HG02884 (cell line): ENCODE measurements around the gene HOXC10.

ENCODE experiments used
- ATAC-seq: cut with Tn5 transposase; IDR thresholded peaks from one replicate; pipeline ENCODE4 v1.9.1; 2021; ENCODE audit warnings: mild to moderate bottlenecking, moderate library complexity; ENCODE audit not compliant: unreplicated experiment

The HOXC10 gene

DNA sequence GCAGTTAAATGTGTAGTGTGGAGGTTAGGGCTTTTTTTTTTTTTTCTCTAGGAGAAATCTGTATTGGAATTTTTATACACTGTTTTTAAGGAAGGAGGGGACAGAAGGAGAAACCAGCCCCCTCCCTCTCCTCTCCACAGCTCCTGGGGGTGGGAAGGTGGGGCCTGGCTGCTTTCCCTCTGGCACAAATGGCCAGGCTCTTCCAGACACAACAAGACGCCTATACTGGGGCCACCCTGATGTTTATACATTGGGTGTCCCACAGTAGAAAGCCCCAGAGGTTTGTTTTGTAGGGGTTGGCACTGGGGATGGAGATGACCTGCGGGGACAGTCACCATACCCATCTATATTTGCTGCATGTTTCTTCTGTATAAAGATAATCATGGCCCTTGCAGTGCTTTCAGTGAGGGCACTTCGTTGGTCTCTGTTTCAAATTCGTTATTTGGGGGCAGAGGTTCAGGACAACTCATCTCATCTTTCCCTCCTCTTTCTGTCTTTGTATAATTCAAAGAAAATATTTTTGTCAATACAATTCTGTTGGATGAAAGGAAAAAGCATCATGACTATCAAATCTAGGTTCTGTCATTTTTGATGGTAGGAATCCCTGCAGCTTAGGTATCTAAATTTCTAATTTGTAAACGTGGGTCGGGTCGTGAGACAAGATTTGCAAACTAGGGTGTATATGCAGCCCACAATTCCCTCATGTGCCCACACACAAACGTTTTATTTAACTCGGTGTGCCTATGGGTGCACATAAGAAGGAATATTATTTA lies 7.9 kb upstream of the HOXC10 start:
- ATAC-seq, result no peak

- ATAC-seq, result no peak
Measured at GRCh38 chr12:53977596-53978445, 7.1 kb upstream of the HOXC10 start.

GRCh38 chr12:53978477-53979356 lies 6.2 kb upstream of the HOXC10 start:
- ATAC-seq, result no peak

- no peak for ATAC-seq
Measured at GRCh38 chr12:53980104-53980801, 4.7 kb upstream of the HOXC10 start.

- ATAC-seq, result no peak
Measured at GRCh38 chr12:53980802-53981496, 4.0 kb upstream of the HOXC10 start.

DNA sequence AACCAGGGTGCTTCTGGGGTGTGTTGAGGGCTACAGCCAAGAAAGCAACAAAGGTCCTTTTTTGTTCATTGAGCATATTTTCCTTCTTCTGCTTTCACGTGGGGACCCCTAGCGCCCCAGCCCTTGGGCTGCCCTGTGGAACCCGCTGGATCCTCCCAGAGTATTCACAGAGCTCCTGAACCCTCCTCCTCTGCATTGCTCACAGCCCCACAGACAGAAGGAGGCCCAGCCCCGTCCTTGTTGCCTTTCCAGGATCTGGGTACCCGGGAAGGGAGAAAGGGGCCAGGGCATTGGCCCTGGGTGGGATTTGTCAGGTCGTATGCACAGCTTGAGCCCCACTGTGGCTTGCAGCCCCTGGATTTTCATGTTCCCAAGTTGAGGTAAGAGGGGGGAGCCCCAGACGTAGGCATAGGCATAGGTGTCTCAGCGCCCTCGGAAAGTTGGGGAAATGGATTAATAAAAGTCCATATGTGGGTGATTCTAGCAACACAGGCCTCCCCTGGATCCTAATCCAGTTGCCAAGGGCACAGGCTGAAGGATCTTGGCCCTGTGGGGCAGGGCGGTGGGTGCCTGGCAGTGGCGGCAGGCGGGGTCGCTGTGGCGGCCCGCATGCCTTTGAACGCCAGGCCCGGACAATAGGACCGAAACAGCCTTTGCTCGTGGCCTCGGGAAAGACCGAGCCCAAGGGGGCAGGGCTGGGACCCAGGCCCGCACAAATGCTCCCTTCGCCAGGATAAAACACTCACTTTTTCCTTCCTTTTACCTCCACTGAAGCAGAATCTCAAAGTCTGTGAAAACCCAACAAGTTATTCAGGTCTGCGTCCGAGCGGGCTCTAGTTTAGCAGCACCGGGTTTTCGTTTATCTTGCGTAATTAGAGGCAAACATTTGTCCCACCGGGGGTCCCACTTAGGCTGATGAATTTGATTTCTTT lies 3.0 kb upstream of the HOXC10 start:
- no peak for ATAC-seq

- no peak for ATAC-seq
Measured at GRCh38 chr12:53982648-53983567, 2.0 kb upstream of the HOXC10 start.

DNA sequence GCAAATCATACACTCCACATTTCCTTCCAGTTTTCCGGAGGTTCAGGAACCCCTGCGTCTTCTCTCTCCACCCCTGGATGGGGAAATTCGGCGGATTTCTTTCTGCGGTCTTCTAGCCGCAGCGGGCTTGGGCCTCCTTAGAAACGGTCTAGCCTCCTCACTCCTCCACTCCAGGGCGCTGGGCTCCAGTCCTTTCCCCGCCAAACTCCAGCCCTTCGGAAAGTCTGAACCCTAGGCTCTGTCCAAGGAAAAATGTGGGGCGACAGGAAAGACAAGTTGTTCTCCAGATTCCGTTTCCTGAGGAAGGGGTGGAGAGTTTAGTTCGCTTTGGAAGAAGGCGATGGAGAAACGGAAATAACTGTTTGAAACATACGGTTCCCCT lies 1.4 kb upstream of the HOXC10 start:
- ATAC-seq, result no peak

DNA sequence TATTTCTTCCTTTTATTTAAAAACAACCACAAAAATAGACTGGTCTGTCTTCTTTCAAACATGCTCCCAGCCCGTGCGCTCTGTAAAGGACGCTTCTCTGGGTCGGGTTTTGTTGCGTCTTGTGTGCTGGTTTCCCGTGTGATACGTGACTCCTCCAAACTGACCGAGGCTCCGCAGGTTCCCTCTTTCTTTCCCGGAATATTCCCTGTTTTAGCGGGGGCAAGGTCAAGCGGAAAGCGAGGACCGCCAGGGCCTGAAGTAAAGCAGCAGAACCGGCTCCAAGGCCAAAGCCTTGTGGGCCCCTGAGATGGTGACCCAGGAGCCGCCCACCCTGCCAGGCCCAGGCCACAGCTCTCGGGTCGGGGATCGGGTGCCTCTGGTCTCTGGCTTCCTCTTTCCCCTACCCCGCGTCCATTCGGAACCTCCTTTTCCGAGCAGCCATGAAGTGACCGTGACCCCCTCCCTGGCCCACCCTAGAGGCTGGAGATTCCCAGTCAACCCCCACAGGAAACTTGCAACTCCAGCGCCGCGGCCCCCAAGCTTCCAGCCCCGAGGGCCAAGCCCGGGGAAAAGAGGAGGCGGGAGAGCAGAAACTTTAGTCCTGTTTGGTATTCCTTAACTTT lies 885 bp upstream of the HOXC10 start:
- ATAC-seq, result no peak

GRCh38 chr12:53985692-53985993 lies 697 bp downstream of the HOXC10 start:
- no peak for ATAC-seq

GRCh38 chr12:53985994-53986685 lies 1.2 kb downstream of the HOXC10 start:
- ATAC-seq, result no peak

DNA sequence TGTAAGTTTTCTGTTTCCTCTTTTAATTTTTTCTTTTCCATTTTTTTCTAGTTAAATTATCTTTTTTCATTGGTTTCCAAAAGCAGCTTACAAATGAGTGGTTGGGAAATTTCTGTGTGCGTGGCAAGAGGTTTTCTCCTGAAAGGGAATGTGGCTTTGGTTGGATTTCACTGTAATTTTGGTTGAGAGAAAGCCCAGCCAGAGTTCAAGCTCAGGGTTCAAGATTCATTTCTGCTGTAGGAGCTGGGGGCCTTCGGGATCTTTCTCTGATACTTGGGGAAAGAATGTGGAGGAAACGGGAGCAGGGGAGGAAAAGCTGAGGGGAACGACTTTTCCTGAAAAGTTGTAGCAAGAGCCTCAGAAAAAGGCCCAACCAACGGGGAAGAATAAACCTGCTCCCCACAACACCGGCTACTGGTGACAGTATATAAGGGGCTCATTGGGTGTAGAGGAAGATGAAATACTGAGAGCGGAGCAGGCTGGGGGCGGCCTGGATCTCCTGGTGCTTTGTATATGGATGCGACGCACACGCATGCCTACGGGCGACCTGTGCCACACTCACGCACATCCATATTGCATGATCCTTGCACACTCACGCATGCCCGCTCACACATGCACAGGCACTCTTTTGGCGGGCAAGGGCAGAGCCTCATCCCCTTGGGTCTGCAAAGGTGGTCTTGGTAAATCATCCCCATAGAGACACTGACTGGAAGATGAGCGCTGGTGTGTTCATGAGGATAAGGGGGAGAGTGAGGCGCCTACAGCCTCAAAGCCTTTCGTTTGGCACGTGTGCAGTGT lies 1.9 kb downstream of the HOXC10 start:
- ATAC-seq, result no peak

DNA sequence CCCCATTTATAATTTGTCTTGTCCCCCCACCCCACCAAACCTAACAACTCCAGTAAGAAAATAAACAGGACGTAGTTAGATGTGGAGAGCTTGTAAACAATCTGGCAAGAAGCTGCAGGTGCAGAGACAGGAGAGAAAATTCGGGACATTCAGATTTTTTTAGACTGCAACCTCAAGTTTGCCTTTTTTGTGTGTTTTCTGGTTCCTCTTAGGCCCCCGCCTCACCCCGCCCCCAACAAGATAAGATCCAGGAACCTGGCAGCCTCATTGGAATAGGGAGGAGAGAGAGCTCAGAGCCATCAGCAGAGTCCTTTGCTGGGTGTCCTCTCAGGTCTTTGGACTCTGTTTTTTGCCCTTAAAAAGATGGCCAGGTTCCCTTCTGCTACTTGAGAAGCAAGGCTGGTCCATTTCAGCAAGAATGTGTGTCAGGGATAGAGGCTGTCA lies 2.9 kb downstream of the HOXC10 start:
- no peak for ATAC-seq

GRCh38 chr12:53988541-53989226 lies 3.7 kb downstream of the HOXC10 start:
- no peak for ATAC-seq

- no peak for ATAC-seq
Measured at GRCh38 chr12:53989227-53990113, 4.5 kb downstream of the HOXC10 start.
